Suppressor macrophage (primary cell): ENCODE data around the gene GOLGA1.
A peak's percentile ranks its signal among the peaks of the same experiment; 100 is the strongest.
"Not testable (repeated sequence)": the region's sequence is repeated elsewhere in the genome, so short reads cannot be mapped to it uniquely, and the experiment has no call there.

Experiments
- DNase-seq, 4 experiments: peaks; one replicate each; pipeline ENCODE4 v3.0.0-alpha.2; 2020 to 2022
- total RNA-seq, 17 experiments: gene quantifications; one replicate each; lab custom pipeline; 2026; ENCODE audit warnings: mixed read lengths in 6 of 17, inconsistent platforms in 3 of 17; lab: John Stamatoyannopoulos, UW

The GOLGA1 gene, protein sequence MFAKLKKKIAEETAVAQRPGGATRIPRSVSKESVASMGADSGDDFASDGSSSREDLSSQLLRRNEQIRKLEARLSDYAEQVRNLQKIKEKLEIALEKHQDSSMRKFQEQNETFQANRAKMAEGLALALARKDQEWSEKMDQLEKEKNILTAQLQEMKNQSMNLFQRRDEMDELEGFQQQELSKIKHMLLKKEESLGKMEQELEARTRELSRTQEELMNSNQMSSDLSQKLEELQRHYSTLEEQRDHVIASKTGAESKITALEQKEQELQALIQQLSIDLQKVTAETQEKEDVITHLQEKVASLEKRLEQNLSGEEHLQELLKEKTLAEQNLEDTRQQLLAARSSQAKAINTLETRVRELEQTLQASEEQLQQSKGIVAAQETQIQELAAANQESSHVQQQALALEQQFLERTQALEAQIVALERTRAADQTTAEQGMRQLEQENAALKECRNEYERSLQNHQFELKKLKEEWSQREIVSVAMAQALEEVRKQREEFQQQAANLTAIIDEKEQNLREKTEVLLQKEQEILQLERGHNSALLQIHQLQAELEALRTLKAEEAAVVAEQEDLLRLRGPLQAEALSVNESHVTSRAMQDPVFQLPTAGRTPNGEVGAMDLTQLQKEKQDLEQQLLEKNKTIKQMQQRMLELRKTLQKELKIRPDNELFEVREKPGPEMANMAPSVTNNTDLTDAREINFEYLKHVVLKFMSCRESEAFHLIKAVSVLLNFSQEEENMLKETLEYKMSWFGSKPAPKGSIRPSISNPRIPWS
- total RNA-seq, result 13.9 to 39.7 (median 29.3) reads per million in 17 experiments

DNA sequence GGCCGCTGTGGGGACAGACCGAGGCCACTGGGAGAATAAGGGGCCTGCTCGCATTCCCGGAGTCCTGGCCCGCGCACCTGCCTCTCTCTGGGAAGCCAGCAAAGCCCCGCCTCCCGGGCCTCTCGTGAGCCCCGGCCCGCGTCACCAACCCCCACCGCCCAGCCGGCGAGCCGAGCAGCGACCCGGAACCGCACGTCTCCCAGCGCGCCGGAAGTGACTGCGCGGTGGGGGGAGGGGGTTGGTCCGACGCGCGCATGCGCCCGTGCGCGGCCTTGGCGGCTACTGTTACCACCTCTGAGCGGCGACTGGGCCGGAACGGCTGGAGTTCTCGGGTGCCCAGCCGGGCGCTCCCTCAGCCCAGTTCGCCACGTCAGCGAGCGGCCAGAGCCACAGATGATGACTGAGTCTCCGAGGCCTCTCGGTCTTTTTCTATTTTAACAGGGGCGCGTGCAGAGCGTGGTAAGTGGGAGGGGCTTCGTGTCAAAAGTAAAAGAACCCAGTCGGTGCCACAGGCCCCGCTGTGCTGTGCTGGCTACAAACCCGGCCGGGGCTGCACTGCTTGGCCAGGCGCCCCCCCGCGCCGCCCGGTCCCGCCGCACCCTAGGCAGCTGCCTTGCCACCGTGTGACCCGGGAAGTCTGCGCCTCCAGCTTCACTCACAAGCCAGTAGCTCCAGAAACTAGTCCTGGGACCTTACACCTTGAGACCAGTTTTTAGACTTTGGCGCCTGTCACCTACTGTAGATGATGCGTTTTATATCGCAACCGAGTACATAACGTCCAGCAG lies at the start of gene GOLGA1:
GOLGA1 (minus strand) TSS at position 190 of the 785 bp plus-strand sequence. CDS start 2,372 bp downstream, outside the sequence.
- peak; percentile 97 to 98 (median 98) for DNase-seq

DNA sequence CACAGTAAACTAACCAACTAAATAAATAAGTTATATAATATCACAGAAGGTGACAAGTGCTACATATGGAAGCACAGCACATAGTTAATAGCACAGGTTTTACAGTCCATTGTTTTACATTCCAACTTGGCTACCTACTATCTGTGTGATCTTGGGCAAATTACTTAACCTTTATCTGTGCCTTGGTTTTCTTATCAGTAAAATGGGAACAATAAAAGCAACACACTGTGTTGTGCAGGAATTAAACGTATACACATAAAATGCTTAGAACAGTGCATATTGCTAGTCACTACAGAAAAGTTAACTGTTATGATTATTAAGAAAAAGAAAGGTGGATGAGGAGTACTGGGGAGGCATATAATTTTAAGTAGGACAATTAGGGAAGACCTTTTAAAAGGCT lies 42.8 kb upstream of the GOLGA1 start:
- no peak for DNase-seq

DNA sequence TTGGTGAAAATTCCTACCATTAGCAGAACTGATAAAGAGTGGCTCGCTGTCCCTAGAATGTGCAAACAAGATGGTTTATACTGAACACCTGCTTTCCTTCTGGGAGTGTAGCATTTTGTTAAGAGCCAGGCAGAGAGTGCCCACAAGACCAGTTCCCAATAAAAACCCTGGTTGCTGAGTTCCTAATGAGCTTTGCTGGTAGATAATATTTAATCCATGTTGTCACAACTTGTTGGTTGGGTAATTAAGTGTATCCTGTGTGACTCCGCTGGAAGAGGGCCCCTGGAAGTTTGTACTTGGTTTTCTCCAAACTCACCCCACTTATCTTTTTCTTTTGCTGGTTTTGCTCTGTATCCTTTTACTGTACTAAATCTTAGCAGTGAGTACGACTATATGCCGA lies 39.5 kb upstream of the GOLGA1 start:
- DNase-seq, result no peak

DNA sequence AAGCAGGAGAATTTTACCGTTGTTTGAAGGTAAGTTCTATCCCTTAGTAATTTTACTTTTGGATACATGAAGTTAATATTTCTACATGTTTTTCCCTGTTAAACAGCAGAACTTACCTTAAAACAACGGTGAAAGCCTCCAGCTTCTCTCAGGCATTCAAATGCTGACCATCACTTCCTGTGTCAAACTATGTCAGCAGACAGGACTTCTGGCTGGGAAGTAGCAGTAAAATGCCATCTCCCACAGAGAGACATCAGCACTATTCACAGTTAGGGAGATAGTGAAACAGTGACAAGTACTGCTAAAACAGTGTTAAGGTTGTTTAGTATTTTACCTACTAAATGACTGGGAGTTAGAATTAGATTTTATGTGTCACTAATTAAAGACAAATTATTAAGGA lies 34.2 kb upstream of the GOLGA1 start:
- DNase-seq, result peak in 2 of 4 experiments; percentile 15 to 18

DNA sequence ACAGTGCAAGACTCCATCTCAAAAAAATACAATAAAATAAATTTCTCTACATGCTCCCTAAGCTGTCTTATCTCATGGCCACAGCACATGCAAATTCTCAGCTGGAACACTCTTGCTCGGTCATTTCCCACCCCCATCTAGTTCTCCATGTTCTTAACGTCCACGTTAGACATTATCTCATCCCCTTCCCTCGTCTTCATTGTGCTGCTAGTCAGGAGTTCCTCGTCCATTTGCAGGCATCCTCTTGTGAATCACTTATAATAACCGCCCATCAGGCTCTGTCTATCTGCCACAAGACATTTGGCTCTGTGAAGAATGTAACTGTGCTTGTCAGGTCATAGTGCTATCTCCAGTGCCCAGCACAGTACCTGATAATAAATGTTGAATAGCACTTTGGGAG lies 32.9 kb upstream of the GOLGA1 start:
- no peak for DNase-seq

DNA sequence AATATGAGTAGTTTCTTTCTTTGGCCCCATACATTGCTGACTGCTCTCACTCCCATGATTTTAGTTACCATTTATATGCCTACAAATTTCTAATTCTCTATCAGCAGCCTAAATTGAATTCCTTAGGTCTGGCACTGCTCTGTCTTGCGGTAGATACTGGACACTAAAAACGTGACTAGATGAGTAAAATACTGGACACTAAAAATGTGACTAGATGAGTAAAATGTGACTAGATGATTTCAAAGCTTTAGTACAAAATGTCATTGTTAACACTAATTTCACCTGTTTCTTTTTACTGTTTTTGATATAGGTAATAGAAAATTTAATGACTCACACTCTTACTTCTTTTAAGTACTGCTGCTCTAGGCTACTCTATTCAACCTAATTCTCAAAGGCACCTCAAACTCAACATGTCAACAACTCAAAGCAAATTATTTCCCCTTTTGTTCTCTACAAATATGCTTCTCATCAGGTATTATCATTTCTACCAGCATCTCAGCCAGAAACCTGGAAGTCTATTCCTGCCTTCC lies 31.4 kb upstream of the GOLGA1 start:
- no peak for DNase-seq

DNA sequence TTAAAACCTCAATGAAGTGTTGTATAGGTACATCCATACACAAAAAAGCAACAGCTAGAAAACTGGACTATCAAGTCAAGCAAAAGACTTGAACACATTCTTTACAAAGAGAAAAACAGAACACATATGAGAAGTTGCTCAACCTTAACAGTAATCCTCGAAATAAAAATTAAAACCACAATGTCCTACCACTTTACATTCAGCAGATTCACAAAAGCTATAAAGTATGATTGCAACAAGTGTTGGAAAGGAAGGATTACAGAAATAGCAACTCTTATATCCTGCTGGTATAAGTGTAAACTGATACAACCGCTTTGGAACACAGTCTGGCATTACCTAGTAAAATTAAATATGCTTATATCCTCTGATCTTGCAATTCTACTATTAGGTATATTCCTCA lies 28.5 kb upstream of the GOLGA1 start:
- peak in 1 of 4 experiments; percentile 12 for DNase-seq

DNA sequence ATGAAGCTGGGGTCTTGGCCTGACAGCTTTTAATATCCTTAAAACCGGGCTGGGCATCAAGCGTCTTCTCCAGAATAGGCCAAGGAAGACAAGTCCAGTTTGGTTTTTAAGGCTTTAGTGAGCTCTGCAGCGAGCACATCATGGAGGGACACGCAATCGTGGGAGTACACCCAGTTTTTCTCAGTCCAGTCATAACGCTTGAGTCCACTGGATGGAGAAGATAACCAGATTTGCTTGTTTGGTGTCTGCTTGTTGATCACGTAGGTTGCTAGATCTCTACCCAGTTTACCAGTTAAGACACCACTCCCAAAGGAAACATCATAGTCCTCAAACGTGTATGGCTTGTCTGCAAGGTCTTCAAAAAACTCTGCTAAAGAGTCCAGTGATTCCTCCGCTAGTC lies 27.4 kb upstream of the GOLGA1 start:
- DNase-seq, result no peak

DNA sequence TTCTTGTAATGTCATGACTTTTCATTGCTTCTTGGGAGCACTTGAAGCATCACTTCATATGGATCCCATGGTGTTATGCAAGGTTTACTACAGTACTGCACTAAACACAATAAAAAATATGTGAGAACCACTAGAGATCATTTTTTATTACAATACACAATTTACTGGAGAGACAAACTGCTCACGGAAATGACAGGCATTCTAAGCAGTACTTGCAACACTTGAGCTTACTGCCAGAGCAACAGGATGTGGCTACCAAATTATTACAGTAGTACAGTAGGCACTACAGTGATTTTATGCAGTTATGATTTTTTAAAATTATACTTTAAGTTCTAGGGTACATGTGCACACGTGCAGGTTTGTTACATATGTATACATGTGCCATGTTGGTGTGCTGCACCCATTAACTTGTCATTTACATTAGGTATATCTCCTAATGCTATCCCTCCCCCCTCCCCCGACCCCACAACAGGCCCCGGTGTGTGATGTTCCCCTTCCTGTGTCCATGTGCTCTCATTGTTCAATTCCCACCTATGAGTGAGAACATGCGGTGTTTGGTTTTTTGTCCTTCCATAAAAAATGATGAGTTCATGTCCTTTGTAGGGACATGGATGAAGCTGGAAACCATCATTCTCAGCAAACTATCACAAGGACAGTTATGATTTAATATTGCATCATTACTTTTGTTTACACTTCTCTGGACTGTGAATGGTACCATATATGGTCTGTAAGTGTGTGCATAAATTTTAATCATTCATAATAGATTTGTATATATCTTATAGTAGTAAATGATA lies 25.1 kb upstream of the GOLGA1 start:
- DNase-seq, result peak in 3 of 4 experiments; percentile 12 to 34 (median 30)

DNA sequence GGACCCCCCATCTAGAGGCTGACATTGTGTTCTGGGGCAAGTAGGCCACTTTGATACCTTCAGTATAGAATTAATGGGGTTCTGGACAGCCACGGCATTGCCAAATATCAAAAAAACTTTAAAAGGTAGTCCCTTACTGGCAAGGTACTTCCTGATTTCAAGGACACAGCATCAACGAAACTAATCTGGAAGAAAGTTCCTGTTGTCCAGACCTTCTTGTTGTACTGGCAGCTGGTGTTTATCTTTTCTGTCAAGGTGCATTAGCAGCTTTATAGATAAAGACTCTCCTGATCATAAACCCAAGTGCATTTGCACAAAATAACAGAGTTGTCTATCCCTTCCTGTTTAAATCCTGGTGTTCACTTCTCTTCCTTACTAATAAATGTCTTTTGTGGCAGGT lies 23.7 kb upstream of the GOLGA1 start:
- DNase-seq, result peak in 2 of 4 experiments; percentile 13 to 24

DNA sequence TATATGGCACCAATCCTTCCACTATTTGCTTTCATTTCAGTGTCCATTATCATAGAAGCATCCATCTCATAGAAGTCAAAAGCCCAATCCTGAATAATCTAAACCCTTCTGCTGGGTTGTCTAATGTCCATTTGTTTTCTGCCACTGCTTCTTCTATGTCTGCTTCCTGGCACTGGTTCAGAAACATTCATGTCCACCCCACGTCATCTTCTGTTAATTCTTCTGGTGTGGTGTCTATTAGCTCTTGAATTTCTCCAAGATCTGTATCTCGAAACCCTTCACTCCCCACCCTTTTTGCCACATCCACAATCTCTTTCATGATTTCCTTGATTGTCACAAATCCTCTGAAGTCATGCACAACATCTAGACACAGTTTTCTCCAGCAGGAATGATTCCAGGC lies 23.2 kb upstream of the GOLGA1 start:
- no peak for DNase-seq

DNA sequence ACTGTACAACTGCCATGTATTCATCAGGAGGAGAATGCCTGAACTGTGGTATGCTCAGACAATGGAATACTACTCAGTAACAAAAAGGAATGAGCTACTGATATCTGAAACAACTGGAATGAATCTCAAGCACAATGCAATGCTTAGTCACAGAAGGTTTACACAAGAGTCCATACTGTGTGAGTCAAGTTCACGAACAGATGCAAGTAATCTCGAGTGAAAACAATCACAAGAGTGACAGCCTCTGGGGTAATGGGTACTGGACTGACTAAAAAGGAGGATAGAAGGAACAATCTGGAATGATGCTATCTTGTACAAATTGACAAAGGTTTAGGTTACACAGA lies 19.5 kb upstream of the GOLGA1 start:
- DNase-seq, result no peak

DNA sequence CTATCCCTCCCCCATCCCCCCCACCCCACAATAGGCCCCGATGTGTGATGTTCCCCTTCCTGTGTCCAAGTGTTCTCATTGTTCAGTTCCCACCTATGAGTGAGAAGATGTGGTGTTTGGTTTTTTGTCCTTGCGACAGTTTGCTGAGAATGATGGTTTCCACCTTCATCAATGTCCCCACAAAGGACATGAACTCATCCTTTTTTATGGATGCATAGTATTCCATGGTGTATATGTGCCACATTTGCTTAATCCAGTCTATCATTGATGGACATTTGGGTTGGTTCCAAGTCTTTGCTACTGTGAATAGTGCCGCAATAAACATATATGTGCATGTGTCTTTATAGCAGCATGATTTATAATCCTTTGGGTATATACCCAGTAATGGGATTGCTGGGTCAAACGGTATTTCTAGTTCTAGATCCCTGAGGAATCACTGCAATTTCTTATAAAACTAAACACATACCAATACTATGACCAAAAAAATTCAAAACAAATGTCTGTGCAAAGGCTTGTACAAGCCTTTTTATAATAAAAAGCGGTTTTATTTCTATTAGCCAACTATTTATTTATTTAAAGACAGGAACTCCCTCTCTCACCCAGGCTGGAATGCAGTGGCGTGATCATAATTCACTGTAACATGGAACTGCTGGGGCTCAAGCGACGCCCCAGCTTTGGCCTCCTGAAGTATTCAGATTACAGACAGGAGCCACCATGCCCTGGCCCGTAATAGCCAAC lies 19.0 kb upstream of the GOLGA1 start:
- not testable (repeated sequence) for DNase-seq

DNA sequence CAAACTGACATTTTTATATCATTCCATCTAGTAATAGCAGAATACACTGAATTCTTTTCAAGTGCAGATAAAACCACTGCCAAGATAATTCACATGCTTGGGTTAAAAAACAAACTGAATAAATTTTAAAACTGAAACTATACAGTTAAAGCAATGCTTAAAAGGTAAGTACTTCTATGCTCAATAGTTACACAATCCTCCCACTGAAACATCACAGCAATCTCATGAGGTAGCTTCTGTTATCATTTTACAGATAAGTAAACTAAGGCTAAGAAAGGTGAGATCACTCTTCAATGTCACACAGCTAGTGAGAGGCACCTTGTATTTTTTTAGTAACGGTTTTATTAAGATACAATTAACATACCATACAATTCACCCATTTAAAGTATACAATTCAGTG lies 13.4 kb upstream of the GOLGA1 start:
- no peak for DNase-seq

DNA sequence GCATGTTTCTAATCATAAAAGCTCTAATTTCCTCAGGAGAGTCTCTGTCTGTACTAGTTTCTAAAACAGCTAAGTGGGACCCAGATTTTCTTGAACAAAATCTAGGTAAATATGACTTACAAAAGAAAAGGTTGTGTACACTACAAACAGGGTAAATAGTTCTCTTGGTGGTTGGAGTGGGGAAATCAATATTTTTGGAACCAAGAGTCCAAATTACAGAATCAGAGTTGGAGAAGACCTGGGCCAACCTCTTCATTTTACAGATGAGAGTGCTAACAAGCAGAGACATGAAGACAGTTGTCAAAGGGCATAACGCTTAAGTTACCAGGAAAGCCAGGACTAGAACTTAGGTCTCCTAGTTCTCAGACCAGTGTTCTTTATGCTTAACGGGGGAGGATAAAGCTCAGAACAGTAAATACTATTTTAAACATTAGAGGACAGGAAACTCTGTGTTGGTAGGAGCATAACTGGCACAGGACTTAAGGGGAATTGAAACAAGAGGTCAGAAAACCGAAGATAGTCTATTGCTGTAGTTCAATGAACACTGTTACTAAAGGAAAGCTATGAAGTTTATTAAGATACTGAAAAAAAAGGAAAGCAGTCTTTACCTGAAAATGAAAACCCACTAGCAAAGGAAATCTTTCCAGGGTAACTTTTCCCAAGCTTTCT lies 9.3 kb upstream of the GOLGA1 start:
- peak in 1 of 4 experiments; percentile 12 for DNase-seq

DNA sequence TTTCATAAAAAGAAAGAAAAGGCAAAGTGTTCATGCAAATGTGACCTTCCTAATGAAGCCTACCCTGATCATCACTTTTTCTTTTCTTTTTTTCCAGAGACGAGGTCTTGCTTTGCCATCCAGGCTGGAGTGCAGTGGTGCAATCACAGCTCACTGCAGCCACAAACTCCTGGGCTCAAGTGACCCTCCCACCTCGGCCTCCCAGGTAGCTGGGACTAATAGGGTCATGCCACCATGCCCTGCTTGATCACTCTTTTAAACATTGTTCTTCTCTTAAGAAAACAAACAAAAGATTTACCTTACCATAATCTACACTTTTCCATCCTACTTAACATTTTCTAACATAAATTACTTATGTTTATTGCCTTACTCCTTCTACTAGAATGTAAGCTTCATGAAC lies 8.5 kb upstream of the GOLGA1 start:
- no peak for DNase-seq

DNA sequence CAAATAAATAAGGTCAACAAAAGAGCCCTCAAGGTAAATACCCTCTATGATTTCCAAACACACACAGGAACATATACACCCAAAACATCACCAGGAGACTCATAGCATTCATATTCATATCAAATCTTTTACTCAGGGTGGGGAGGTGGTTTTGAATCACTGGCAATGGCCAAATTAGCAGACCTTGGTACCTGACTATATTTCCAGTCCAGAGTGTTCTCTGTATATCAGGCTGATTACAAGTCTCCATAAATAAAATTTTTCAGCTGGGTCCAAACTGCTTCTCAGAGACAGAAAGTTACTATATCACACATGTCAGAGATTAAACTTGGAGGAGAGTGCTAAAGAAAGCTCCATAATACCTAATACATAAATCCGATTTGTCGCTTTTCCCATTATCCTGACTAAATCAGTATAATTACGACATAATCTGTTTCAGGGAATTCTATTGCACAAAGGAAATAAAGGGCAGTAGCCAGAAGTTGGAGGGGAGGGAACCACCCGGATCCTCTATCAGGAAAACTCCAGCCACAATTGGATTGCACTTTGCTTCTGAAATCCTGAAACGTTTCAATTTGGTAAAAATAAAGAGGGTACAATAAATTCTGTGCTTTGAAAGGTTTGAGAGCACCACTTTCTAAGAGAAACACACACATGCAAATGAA lies 7.0 kb upstream of the GOLGA1 start:
- DNase-seq, result no peak

DNA sequence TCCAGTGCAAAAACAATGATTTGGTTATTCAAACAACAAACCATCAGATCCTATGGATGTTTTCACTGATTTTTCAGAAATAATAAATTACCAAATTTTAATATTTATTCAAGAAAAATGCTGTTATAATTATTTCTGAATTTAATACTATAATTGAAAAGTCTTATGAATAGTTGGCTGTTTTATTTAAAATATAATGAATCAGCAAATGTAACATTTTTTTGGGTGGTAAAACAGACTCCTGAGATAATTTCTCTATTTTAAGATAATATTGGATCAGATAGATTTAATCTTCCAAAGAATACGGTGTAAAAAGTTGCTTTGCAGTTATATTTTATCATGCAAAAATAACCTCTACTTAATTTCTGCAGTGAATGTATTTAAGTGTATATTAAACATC lies 5.3 kb upstream of the GOLGA1 start:
- no peak for DNase-seq

DNA sequence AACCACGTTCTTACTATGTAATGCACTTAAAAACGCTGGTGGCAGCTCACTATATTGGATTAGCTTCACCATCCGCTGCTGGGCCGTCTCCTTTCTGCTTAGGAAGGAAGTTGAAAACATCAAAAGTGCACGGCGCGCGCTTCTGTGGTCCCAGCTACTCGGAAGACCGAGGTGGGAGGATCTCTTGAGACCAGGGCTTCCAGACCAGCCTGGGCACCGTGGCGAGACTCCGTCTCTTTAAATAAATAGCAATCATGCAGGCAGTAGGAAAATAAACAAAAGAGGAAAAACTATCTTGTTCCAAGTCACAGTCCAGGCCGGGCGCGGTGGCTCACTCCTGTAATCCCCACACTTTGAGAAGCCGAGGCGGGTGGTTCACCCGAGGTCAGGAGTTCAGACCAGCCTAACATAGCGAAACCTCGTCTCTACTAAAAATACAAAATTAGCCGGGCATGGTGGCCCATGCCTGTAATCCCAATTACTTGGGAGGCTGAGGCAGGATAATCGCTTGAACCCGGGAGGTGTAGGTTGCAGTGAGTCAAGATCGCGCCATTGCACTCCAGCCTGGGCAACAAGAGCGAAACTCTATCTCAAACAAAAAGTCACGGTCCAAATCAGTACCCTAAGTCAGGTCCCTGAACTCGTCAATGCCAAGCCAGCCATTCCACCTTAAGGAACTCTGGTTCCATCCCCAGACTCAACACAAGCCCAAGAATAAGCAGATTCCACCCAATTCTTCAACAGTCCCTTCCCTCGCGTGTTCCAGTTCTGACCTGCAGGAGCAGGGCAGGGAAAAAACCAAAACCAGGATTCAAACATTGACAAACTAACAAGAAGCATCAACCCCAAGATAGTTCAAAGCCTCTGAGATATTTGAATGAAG lies 1.0 kb upstream of the GOLGA1 start:
- DNase-seq, result peak; percentile 74 to 82 (median 80)
